Mesothelial cell of epicardium (in vitro differentiated cells): ENCODE data around the gene TRPM5. TPM values are rescaled to one million over a fixed set of nuclear protein-coding genes. Genes with fewer than 3 reads are reported as not detected.
A peak's percentile ranks its signal among the peaks of the same experiment; 100 is the strongest.

Experiments
- DNase-seq, 2 experiments: peaks; one replicate each; pipeline ENCODE4 v3.0.0; 2021; ENCODE audit warnings: low spot score in 2 of 2; ENCODE audit not compliant: unreplicated experiment in 2 of 2
- H3K27ac Mint-ChIP-seq: 2 replicates; pipeline ENCODE4 v1.8.0; 2021; ENCODE audit warnings: mixed read lengths
- H3K27me3 Mint-ChIP-seq: 2 replicates; pipeline ENCODE4 v1.8.0; 2021; ENCODE audit warnings: low read depth, mixed read lengths
- H3K36me3 Mint-ChIP-seq: 2 replicates; pipeline ENCODE4 v1.8.0; 2021; ENCODE audit warnings: mixed read lengths
- H3K4me1 Mint-ChIP-seq: 2 replicates; pipeline ENCODE4 v1.8.0; 2021; ENCODE audit warnings: mixed read lengths
- H3K4me3 Mint-ChIP-seq: 2 replicates; pipeline ENCODE4 v1.8.0; 2021; ENCODE audit warnings: mild to moderate bottlenecking, moderate library complexity, mixed read lengths
- H3K9me3 Mint-ChIP-seq: 2 replicates; pipeline ENCODE4 v1.8.0; 2021; ENCODE audit warnings: mixed read lengths
- total RNA-seq: library from RNA; stranded (reverse); gene quantifications from 3 replicates; pipeline ENCODE4 v1.2.1, GENCODE V29; 2021
- TF ChIP-seq, protein P1 (sequence below): fragments of 200-600 bp; sonication (generic); IDR thresholded peaks from one replicate; pipeline ENCODE4 v1.5.0; 2021; ENCODE audit warnings: antibody characterized with exemption; ENCODE audit not compliant: unreplicated experiment

The TRPM5 gene
- total RNA-seq, 1 donor from 2014 or later: 6.9 TPM

DNA sequence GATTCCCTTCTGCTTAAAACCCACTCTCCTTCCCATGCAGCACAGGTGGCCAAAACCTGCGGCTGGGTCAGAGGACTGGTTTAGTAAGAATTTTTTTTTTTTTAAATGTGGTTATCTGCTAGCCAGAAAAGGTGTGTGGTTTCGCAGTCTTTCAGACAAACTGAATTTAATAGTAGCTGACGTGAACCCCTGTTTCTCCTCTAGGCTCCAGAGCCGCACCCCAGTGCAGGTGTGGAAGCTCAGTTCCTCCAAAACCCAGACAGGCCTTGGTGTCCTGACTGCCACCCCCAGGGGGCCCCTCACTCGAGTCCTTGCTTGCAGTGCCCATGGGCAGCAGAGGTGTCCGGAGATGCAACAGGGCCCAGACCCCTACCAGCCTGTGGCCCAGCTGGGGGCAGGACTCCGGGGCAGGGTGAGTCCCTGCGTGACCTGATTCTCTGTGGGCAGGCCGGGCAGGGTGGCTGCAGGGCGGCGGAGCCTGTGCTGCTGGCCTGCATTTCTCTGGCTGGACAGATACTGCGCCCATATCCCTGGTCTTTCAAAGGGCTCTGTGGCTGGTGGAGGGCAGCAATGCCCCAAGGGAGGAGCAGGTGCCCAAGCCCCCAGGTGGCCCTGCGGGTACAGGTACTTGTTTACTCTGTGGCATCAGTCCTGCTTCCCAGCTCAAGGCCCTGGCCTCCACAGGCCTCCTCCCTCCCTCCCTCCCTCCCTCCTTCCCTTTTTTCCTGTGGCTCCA, 15.7 kb upstream of the TRPM5 start:
- H3K27ac Mint-ChIP-seq: no peak overlapping the region
- TF ChIP-seq, protein P1, sequence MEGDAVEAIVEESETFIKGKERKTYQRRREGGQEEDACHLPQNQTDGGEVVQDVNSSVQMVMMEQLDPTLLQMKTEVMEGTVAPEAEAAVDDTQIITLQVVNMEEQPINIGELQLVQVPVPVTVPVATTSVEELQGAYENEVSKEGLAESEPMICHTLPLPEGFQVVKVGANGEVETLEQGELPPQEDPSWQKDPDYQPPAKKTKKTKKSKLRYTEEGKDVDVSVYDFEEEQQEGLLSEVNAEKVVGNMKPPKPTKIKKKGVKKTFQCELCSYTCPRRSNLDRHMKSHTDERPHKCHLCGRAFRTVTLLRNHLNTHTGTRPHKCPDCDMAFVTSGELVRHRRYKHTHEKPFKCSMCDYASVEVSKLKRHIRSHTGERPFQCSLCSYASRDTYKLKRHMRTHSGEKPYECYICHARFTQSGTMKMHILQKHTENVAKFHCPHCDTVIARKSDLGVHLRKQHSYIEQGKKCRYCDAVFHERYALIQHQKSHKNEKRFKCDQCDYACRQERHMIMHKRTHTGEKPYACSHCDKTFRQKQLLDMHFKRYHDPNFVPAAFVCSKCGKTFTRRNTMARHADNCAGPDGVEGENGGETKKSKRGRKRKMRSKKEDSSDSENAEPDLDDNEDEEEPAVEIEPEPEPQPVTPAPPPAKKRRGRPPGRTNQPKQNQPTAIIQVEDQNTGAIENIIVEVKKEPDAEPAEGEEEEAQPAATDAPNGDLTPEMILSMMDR: no peak
- H3K9me3 Mint-ChIP-seq: peaks cover 7% of the 10 kb centered on the region
- H3K4me3 Mint-ChIP-seq: no peak overlapping the region
- no peaks in the 10 kb centered on the region for H3K36me3 Mint-ChIP-seq
- peaks cover 39% of the 10 kb centered on the region for H3K27me3 Mint-ChIP-seq
- DNase-seq: peak in 1 of 2 experiments; percentile 34
- H3K4me1 Mint-ChIP-seq: peaks cover 9% of the 10 kb centered on the region

DNA sequence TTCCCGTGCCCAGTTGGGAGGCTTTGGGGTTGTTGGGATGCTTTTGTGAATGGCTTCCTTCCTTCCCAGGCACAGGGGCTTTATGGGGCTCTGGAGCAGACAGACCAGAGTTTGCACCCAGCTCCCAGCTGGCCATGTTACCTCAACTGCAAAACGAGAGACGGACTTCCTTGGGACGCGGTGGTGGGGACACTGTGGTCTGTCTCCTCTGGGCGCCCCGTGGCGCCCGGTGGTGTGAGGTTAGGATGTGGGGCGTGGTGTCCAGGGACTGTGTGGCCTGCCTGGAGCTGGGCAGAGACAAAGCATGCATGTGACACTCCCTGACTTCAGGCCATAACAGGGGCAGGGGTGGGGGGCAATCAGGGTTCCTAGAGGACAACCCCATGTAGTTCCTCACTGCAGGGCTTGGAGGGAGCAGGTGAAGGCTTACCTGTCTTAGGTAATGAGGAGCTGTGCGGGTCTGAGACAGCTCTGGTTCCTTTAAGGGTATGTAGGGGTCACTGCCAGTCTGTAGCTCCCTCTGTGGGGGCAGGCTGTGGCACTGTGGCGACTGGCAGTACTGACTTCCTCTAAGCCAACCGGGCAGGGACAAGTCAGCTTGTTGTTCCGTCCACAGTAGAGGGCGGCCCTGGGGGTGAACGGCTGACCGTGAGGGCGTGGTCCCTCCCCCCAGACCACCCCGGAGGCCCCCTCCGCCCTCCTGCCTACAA, 14.9 kb upstream of the TRPM5 start:
- Mint-ChIP-seq H3K27me3 (peaks cover 44% of the 10 kb centered on the region), H3K36me3 (no peaks in the 10 kb centered on the region), H3K4me3 (no peak overlapping the region), H3K27ac (no peak overlapping the region), H3K9me3 (peaks cover 7% of the 10 kb centered on the region), H3K4me1 (peaks cover 9% of the 10 kb centered on the region)
- no peak for DNase-seq
- TF ChIP-seq, protein P1: no peak

DNA sequence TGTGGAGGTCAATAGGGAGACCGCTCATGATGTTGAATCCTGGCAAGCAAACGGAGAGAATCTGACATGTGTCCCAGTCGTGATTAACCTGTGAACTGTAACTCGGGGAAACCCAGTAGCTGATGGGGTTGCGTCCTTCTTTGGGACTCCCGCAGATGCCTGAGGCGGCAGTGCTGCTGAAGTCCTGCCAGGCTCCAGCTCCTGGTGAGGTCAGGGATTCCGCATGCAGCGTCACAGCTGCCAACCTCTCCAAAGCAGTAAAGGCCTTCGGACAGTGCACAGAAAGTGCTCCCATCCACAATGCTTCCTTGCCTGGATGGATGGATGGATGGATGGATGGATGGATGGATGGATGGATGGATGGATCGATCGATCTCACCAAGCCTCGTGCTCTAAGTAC, 14.0 kb upstream of the TRPM5 start:
- DNase-seq: no peak
- H3K4me1 Mint-ChIP-seq: peaks cover 9% of the 10 kb centered on the region
- no peak overlapping the region for H3K27ac Mint-ChIP-seq
- peaks cover 7% of the 10 kb centered on the region for H3K9me3 Mint-ChIP-seq
- TF ChIP-seq, protein P1: no peak
- no peaks in the 10 kb centered on the region for H3K36me3 Mint-ChIP-seq
- H3K4me3 Mint-ChIP-seq: no peak overlapping the region
- H3K27me3 Mint-ChIP-seq: peaks cover 45% of the 10 kb centered on the region

DNA sequence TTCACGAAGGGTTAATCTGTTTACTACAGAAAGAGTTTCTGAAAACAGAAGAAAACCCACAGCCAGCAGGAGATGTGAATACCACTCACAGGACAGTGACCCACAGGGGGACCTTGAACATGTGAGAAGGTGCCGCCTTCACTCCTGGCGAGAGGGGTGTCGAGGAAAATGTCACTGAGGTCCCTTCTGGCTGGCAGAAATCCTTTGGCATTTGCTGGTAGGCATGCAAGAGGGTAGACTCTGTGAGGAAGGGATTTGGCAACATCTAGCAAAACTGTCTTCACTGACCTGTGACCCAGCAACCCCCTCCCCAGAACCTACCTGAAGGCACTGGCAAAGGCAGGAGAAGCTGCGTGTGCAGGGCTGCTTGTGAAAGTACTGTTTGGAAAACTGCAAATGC, 9.1 kb upstream of the TRPM5 start:
- DNase-seq: no peak
- Mint-ChIP-seq H3K9me3 (peaks cover 7% of the 10 kb centered on the region), H3K4me3 (no peak overlapping the region), H3K27me3 (peaks cover 77% of the 10 kb centered on the region), H3K27ac (no peak overlapping the region), H3K36me3 (no peaks in the 10 kb centered on the region), H3K4me1 (no peaks in the 10 kb centered on the region)
- TF ChIP-seq, protein P1: no peak

DNA sequence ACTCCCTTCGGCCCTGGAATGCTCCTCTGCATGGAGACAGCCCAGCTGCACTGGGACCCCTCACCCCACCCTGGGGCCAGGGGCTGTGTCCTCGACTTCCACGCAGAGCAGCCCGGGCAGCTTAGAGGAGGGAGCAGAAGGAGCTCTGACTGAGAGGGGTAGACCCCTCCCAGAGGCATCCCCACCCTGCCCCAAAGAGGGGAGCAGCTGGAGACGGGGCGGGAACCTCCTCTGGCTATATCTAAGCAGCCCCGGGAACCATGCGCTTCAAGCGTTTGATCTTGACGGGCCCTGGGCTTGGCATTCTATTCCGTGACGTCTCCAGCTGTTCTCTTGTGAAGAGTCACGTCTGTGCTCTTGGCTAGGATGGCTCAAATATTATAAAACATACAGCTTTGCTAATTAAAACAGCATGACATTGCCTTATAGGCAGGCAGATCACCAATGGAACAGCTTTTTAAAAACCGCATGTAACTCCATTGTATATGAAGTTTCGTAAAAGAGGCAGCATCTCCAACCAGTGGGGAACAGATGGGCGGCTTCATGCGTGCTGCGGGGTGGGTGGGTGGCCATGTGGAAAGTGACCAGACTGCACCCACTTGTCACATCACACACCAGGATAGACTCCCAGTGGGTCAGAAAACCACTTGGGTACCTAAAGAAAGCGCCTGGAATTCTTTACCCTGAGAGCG, 8.2 kb upstream of the TRPM5 start:
- TF ChIP-seq, protein P1: no peak
- no peak overlapping the region for H3K4me3 Mint-ChIP-seq
- H3K27me3 Mint-ChIP-seq: peaks cover 77% of the 10 kb centered on the region
- H3K27ac Mint-ChIP-seq: no peak overlapping the region
- H3K36me3 Mint-ChIP-seq: no peaks in the 10 kb centered on the region
- DNase-seq: peak in 1 of 2 experiments; percentile 19
- H3K9me3 Mint-ChIP-seq: peaks cover 7% of the 10 kb centered on the region
- no peaks in the 10 kb centered on the region for H3K4me1 Mint-ChIP-seq
